Measurements from ENCODE around the gene MRPL55.

The MRPL55 gene

DNA sequence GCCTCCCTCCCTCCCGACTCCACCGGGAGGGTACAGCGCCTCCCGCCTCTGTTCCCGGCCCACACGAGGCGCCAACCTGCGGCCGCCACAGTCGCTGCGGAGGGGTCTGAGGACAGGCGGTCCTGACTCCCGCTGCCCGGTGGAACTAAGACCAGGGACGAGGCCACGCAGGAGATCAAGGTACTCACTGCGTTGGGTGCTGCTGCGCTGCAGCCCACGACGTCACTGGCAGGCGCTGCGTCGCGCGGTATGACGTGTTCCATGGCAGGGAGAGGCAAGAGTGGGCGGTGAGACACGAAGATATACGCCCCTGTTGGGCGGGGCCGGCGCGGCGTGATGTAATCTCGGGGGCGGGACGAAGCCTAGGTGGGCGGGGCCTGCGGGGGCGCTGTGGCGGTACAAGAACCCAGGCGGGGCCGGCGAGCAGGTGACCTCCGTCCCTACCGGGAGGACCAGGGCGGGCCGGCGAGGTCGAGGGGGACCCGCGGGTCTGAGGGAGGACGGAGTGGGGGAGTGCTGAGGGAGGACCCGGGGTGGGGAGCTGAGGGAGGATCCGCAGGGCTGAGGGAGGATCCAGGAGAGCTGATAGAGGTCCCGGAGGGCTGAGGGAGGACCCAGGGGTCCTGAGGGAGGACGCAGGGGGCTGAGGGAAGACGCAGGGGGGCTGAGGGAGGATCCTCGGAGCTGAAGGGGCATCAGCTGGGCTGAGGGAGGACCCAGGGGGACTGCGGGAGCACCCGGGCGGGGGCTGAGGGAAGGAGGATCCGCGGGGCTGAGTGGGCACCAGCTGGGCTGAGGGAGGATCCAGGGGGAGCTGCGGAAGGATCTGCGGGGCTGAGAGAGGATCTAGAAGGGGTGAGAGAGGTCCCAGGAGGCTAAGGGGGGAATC lies at the start of gene MRPL55:
TSS of gene MRPL55 (minus strand) at position 227 of the 889 bp plus-strand sequence. CDS start 1,039 bp downstream, outside the sequence.
- DNase-seq (ENCODE audit: low read depth in 2 of 2) = peak; percentile 94 to 99

DNA sequence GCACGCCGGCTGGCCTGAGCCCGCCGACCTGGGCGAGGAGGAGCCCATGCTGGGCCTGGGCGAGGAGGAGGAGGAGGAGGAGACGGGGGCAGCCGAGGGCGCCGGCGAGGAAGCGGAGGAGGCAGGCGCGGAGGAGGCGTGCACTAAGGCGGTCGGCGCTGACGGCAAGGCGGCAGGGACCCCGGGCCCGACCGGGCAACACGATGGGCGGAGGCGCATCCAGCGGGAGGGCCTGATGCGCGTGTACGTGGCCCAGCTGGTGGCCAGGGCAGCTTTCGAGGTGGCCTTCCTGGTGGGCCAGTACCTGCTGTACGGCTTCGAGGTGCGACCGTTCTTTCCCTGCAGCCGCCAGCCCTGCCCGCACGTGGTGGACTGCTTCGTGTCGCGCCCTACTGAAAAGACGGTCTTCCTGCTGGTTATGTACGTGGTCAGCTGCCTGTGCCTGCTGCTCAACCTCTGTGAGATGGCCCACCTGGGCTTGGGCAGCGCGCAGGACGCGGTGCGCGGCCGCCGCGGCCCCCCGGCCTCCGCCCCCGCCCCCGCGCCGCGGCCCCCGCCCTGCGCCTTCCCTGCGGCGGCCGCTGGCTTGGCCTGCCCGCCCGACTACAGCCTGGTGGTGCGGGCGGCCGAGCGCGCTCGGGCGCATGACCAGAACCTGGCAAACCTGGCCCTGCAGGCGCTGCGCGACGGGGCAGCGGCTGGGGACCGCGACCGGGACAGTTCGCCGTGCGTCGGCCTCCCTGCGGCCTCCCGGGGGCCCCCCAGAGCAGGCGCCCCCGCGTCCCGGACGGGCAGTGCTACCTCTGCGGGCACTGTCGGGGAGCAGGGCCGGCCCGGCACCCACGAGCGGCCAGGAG lies 49.3 kb upstream of the MRPL55 start:
- no peak for DNase-seq (ENCODE audit: low read depth in 2 of 2)

DNA sequence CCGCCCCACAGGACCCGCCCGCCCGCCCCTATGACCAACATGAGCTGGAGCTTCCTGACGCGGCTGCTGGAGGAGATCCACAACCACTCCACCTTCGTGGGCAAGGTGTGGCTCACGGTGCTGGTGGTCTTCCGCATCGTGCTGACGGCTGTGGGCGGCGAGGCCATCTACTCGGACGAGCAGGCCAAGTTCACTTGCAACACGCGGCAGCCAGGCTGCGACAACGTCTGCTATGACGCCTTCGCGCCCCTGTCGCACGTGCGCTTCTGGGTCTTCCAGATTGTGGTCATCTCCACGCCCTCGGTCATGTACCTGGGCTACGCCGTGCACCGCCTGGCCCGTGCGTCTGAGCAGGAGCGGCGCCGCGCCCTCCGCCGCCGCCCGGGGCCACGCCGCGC lies 48.6 kb upstream of the MRPL55 start:
- no peak for DNase-seq (ENCODE audit: low read depth in 2 of 2)

GRCh38 chr1:228156941-228157728 lies 48.0 kb upstream of the MRPL55 start:
- no peak for DNase-seq (ENCODE audit: low read depth in 2 of 2)

GRCh38 chr1:228156515-228156881 lies 47.4 kb upstream of the MRPL55 start:
- DNase-seq (ENCODE audit: low read depth in 2 of 2) = no peak

DNA sequence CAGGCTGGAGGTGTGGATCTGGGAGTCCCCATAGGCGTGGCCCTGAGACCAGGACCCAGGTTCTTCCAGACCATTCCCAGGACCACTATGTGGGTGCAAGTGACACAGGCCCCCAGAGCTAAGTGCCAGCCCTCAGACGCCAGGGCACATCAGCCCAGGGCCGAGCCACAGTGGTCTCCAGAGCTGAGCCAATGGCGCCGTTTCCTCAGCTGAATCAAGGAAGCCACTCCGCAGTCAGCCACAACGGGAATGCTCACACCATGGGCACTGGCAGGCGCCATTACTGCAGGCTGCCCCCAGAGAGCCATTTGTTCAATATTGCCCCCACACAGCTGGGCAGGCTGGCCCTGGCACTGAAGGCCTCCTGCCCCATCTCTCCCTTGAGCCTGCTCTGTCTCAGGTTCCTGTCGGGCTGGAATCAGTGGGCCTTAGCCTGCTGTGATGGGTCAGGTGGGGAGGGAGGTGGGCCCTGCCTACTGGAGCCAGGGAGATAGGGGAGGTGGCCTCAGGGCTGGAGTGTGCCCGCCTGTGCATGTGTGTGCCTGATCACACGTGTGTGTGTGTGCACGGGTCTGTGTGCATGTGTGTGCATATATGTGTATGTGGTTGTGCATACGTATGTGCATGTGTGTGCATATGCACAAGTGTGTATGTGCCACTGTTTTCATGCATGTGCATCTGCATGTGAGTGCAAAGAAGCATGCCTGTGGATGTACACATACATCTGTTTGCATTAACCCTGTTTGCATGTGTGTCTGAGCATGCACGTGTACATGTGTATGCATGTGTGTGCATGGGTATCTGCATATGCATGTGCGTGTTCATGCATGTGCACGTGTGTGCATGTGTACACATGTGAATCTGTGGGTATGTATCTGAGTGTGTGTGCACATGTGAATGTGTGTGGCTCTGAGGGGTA lies 46.8 kb upstream of the MRPL55 start:
- no peak for DNase-seq (ENCODE audit: low read depth in 2 of 2)

DNA sequence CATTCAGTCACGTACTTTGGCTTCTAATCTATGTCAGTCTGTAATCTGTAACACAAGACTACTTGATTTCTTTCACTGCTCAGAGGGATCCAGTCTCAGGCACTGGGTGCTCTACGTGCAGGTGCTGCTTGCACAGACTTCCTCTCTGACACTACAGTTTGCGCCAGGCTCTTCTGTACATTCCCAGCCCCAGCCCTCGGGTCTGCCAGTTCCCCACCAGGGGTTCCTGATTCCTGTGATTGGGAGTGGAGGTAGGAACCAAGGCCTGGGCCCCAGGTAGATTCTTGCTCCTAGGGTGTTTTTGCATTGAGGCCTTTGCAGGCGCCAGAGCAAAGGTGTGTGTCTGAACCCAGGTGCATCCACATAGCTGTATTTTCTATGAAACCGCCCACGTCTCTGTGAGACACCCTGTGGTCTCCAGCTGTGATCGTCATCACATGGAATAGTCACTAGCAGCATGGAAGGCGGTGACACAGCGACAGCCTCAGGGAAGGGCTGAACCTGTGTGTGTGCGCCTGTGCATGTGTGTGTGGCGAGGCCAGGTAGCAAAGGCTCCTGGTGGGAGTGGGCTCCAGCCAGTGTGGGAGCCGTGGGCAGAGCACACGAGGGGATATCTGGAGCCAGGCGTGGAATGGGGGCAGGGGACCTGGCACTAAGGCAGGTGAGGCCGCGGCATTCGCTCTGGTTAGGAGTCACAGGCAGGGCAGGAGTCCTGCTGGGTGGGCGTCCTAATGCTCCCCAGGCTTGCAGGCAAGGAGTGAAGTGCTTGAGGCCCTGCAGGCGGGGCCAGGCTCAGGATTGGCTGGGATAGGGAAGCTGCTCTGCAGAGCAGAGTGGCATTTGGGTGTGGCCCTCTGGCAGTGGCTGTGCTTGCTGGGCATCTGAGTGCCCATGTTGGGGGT lies 45.8 kb upstream of the MRPL55 start:
- no peak for DNase-seq (ENCODE audit: low read depth in 2 of 2)

DNA sequence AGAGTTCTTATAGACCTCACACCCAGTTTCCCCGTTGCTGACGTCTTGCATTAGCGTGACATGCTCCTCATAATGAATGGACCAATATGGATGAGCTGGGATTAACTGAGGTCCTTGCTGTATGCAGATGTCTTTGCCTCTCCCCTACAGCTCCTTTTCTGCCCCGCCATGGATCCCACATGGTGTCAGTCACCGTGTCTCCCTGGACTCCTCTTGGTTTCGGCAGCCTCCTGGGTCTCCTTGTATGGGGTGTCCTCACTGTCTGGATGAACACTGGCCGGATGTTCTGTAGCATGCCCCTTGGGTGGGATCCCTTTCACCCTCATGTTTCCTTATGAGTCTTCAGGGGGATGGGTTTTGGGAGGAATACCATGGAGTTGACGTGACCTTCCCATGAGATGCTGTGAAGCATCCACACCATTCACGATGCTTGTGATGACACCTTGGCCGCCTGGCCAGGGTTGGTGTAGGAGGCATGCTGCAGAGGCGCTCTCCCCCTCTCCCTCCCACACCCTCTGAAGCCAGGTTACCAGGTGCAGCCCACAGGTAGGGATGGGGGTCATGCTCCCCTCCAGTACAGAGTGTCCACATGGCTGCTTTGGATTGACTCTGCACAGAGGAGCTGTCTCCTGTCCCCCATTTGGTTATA lies 45.0 kb upstream of the MRPL55 start:
- no peak for DNase-seq (ENCODE audit: low read depth in 2 of 2)

DNA sequence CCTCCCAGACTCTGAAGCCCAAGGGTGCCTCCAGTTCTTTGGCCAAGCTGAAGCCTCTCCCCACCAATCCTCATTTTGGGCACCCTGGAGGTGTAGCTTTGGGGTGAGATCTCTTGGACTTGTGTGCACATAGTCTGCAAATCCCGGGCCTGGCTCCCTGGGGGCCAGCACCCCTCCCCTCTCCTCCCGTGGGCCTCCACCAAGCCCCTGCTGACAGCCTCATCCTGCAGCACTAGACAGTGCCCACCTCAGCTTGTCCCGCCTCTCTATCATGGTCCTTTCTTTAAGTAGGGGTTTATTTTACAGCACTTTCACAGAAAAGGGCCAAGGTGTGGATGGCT lies 43.8 kb upstream of the MRPL55 start:
- no peak for DNase-seq (ENCODE audit: low read depth in 2 of 2)

- DNase-seq (ENCODE audit: low read depth in 2 of 2) = no peak
These were observed 43.2 kb upstream of the MRPL55 start for GRCh38 chr1:228152097-228152917.

GRCh38 chr1:228151180-228151925 lies 42.3 kb upstream of the MRPL55 start:
- no peak for DNase-seq (ENCODE audit: low read depth in 2 of 2)

DNA sequence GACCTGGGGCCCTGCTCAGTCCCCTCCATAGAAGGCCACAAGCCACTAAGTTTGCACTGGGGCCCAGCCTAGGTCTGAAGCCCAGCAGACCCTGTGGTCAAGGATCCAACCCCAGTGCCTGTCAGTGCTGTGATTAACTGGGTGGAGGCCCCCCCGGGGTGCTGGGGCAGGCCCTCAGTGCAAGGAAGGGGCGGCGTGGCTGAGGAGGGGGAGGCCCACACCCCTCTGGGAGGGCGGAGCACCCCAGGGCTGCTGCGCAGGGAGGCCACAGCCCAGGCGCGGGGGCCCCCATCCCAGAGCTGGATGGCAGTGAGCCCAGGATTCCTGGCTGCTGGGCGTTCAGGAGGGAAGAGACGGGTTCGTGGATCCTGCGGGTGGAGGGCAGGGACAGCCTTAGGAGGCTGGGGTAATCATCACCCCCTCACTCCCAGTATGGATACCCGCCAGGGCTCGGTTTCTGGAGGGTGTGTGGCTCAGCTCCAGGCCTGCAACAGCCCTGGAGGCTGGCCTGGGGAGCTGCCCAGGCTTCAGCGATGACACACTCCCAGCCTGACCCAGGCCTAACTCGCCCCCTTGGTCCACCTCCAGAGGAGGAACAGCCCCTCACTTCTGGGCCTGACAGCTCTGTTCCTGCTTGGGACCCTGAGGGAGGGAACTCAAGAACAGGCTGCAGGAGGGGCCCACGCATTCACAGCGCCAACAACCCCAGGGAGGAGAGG lies 41.5 kb upstream of the MRPL55 start:
- DNase-seq (ENCODE audit: low read depth in 2 of 2) = no peak

DNA sequence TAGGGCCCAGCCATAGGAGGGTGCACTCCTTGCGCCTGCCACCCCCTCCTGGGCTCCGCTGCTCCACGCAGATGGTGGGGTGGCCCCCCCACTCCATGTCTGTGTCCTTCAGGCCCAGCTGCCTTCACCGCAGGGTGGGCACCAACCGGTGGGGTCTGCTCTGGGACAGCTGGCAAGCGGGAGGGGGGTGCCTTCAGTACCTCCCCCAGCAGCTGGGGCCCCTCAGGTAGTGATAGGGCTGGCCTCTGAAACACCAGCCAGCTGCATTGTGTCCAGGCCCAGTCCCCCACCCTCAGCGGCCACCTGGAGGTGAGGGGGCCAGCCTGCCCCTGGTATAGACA lies 41.0 kb upstream of the MRPL55 start:
- DNase-seq (ENCODE audit: low read depth in 2 of 2) = no peak

- no peak for DNase-seq (ENCODE audit: low read depth in 2 of 2)
These were observed 40.5 kb upstream of the MRPL55 start, which contains the start of gene GJC2 for GRCh38 chr1:228149406-228150119. GJC2 (plus strand) TSS chr1:228149930; CDS start chr1:228157759, 7,829 bp downstream.

DNA sequence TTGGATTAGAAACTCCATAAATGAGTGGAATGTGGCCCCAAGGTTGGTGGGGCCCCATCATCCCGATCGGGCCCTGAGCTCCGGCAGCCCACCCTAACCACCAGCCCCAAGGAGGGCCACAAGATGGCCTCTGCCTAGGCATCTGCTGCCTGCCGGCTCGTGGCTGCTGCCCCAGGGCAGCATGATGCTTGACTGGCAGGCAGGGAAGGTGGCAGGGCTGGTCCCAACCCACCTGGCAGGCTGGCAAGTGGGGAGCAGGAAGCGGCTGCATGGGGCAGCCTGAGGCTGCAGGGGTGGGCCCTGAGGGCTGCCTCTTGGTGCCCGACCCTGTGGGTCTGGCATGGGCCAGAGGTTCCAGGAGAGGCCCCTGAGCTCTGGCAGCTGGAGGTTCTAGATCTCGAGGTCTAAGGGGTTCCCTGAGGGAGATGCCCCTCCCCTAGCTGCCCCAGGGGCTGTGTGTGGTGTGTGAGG lies 39.9 kb upstream of the MRPL55 start:
- no peak for DNase-seq (ENCODE audit: low read depth in 2 of 2)

- DNase-seq (ENCODE audit: low read depth in 2 of 2) = no peak
These were observed 39.2 kb upstream of the MRPL55 start for GRCh38 chr1:228148196-228148861.

Measured in stimulated activated CD4-positive, alpha-beta T cell treated with anti-CD3 and anti-CD28 coated beads, Interleukin-12 subunit alpha, Interleukin-12 subunit beta, amount 100 ng/mL, for 24 hours (primary cell).